HepG2 (cell line): ENCODE measurements around the gene SLC41A3. TPM values are rescaled to one million over a fixed set of nuclear protein-coding genes. Genes with fewer than 3 reads are reported as not detected.
A peak's percentile ranks its signal among the peaks of the same experiment; 100 is the strongest.

Source experiments
- BHLHE40 ChIP-seq: IDR thresholded peaks from 2 replicates; pipeline ENCODE4 v1.6.1; 2011; ENCODE audit warnings: low read length, improper control_type of control experiment
- ELF3 ChIP-seq: IDR thresholded peaks from 2 replicates; pipeline ENCODE4 v1.6.1; 2016; ENCODE audit warnings: missing genetic modification reagents, missing compliant biosample characterization
- HDAC6 ChIP-seq: fragments of 200-600 bp; sonication (generic); IDR thresholded peaks from 2 replicates; pipeline ENCODE4 v1.7.0; 2017; ENCODE audit warnings: mild to moderate bottlenecking, antibody characterized with exemption, low read length, low read depth
- HMGXB4 ChIP-seq, 2 experiments: sonication (generic) in 1 of 2; formaldehyde crosslinking in 1 of 2; IDR thresholded peaks; 2 replicates each; pipeline versions ENCODE4 v1.4.0 to v1.6.1; 2018 to 2020; ENCODE audit warnings: missing genetic modification reagents in 2 of 2, borderline replicate concordance in 1 of 2, low read depth in 1 of 2, mild to moderate bottlenecking in 1 of 2, missing biosample characterization in 1 of 2
- MED1 ChIP-seq: sonication (generic); formaldehyde crosslinking; IDR thresholded peaks from 2 replicates; pipeline ENCODE4 v1.4.0; 2020; ENCODE audit warnings: missing genetic modification reagents
- MED13 ChIP-seq: sonication (generic); formaldehyde crosslinking; IDR thresholded peaks from 2 replicates; pipeline ENCODE4 v1.5.0; 2020; ENCODE audit warnings: missing genetic modification reagents
- MIXL1 ChIP-seq: IDR thresholded peaks from 2 replicates; pipeline ENCODE4 v1.6.1; 2016
- NFYC ChIP-seq: IDR thresholded peaks from 2 replicates; pipeline ENCODE4 v1.6.1; 2016; ENCODE audit warnings: missing genetic modification reagents, missing compliant biosample characterization
- NR3C1 ChIP-seq: sonication (generic); formaldehyde crosslinking; IDR thresholded peaks from 2 replicates; pipeline ENCODE4 v1.4.0; 2020; ENCODE audit warnings: missing genetic modification reagents
- RAD21 ChIP-seq: fragments of 450-650 bp; formaldehyde crosslinking; IDR thresholded peaks from 2 replicates; pipeline ENCODE4 v1.5.0; 2020; ENCODE audit warnings: mild to moderate bottlenecking
- RELA ChIP-seq: sonication (generic); formaldehyde crosslinking; IDR thresholded peaks from 2 replicates; pipeline ENCODE4 v1.4.0; 2020; ENCODE audit warnings: missing genetic modification reagents
- SAP130 ChIP-seq: IDR thresholded peaks from 2 replicates; pipeline ENCODE4 v1.6.1; 2016; ENCODE audit warnings: low read depth
- THAP9 ChIP-seq: sonication (generic); formaldehyde crosslinking; IDR thresholded peaks from 2 replicates; pipeline ENCODE4; 2020; ENCODE audit warnings: missing genetic modification reagents, mild to moderate bottlenecking, borderline replicate concordance
- ZBTB38 ChIP-seq: sonication (generic); formaldehyde crosslinking; IDR thresholded peaks from 2 replicates; pipeline ENCODE4 v1.5.1; 2020; ENCODE audit warnings: mild to moderate bottlenecking, missing genetic modification reagents
- ZFX ChIP-seq: sonication (generic); formaldehyde crosslinking; IDR thresholded peaks from 2 replicates; pipeline ENCODE4 v1.4.0; 2020; ENCODE audit warnings: mild to moderate bottlenecking, low read depth, missing genetic modification reagents, moderate library complexity
- ZNF232 ChIP-seq: sonication (generic); formaldehyde crosslinking; IDR thresholded peaks from 2 replicates; pipeline ENCODE4 v1.4.0; 2020; ENCODE audit warnings: missing genetic modification reagents, borderline replicate concordance
- ZNF263 ChIP-seq: sonication (generic); formaldehyde crosslinking; IDR thresholded peaks from 2 replicates; pipeline ENCODE4 v1.4.0; 2020; ENCODE audit warnings: missing genetic modification reagents
- ZNF343 ChIP-seq: sonication (generic); formaldehyde crosslinking; IDR thresholded peaks from 2 replicates; pipeline ENCODE4 v1.4.0; 2020; ENCODE audit warnings: mild to moderate bottlenecking, missing genetic modification reagents
- ZNF382 ChIP-seq: sonication (generic); formaldehyde crosslinking; IDR thresholded peaks from 2 replicates; pipeline ENCODE4 v1.5.0; 2020; ENCODE audit warnings: missing genetic modification reagents, mild to moderate bottlenecking, borderline replicate concordance
- ZNF431 ChIP-seq: sonication (generic); formaldehyde crosslinking; IDR thresholded peaks from 2 replicates; pipeline ENCODE4 v1.9.0; 2022; ENCODE audit warnings: missing genetic modification reagents, low read depth, mild to moderate bottlenecking, borderline replicate concordance
- ZNF678 ChIP-seq: sonication (generic); formaldehyde crosslinking; IDR thresholded peaks from 2 replicates; pipeline ENCODE4 v1.4.0; 2020; ENCODE audit warnings: mild to moderate bottlenecking, missing genetic modification reagents
- polyA plus RNA-seq, 8 experiments: library from polyadenylated mRNA; depleted of rRNA in 3 of 8; stranded (reverse) in 7 of 8; unstranded in 1 of 8; fragments of >200 nt; fragmentation: Illumina TruSeq in 4 of 8; extraction: Trizol in 4 of 8; gene quantifications; 2 replicates each; pipeline versions ENCODE4 v1.2.1 to v1.2.3, GENCODE V29; 2011 to 2016; ENCODE audit warnings: low read depth in 4 of 8, missing spikeins in 1 of 8, mixed read lengths in 1 of 8; ENCODE audit not compliant: insufficient read depth in 1 of 8
- total RNA-seq, 5 experiments: library from RNA; depleted of rRNA; stranded (reverse); fragments of >200 nt; fragmentation: Illumina TruSeq; extraction: Trizol; gene quantifications; 2 replicates each; pipeline ENCODE4 v1.2.3, GENCODE V29; 2016; ENCODE audit warnings: low read depth in 1 of 5
- TF ChIP-seq, protein P1 (sequence below): IDR thresholded peaks from 2 replicates; pipeline ENCODE4 v1.6.1; 2016; ENCODE audit warnings: missing genetic modification reagents, missing compliant biosample characterization
- TF ChIP-seq, protein P2 (sequence below): sonication (generic); formaldehyde crosslinking; IDR thresholded peaks from 2 replicates; pipeline ENCODE4 v1.8.1; 2022; ENCODE audit warnings: mild to moderate bottlenecking, missing genetic modification reagents

Gene SLC41A3
- total and polyA plus RNA-seq, 2 of the 13 experiments (the other 11 are each of a cell fraction or from before 2014, with no cell fraction given), result 26.0 to 71.1 TPM

- TF ChIP-seq ZNF431 (no peak), ZNF343 (no peak), NFYC (no peak), HMGXB4 (CRISPR knock-in tag; IDR thresholded peaks at IDR 0.05; ENCODE audit: borderline replicate concordance in 1 of 2, low read depth in 1 of 2) (0 out of 4 replicates have a peak, but pooled peaks of 1 of the 2 experiments have one; percentile 32), SAP130 (CRISPR knock-in tag) (peak; percentile 41; the same call in 1 of the 2 replicates), THAP9 (CRISPR knock-in tag) (no peak), ELF3 (no peak), MED13 (no peak), MIXL1 (CRISPR knock-in tag) (no peak), RAD21 (CRISPR knock-in tag) (peak; percentile 33; the same call in 1 of the 2 replicates), BHLHE40 (peak; percentile 75), ZFX (CRISPR knock-in tag) (peak; percentile 41), ZNF382 (no peak), ZNF232 (CRISPR knock-in tag) (no peak), ZBTB38 (CRISPR knock-in tag) (peak; percentile 29; the same call in 1 of the 2 replicates), ZNF263 (CRISPR knock-in tag) (no peak), NR3C1 (no peak), HDAC6 (no peak), ZNF678 (CRISPR knock-in tag) (no peak), MED1 (no peak), RELA (CRISPR knock-in tag) (no peak)
- TF ChIP-seq, protein P1, sequence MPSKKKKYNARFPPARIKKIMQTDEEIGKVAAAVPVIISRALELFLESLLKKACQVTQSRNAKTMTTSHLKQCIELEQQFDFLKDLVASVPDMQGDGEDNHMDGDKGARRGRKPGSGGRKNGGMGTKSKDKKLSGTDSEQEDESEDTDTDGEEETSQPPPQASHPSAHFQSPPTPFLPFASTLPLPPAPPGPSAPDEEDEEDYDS (CRISPR knock-in tag), result no peak
- TF ChIP-seq, protein P2, sequence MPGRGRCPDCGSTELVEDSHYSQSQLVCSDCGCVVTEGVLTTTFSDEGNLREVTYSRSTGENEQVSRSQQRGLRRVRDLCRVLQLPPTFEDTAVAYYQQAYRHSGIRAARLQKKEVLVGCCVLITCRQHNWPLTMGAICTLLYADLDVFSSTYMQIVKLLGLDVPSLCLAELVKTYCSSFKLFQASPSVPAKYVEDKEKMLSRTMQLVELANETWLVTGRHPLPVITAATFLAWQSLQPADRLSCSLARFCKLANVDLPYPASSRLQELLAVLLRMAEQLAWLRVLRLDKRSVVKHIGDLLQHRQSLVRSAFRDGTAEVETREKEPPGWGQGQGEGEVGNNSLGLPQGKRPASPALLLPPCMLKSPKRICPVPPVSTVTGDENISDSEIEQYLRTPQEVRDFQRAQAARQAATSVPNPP (CRISPR knock-in tag), result no peak
Measured at GRCh38 chr3:126081618-126082361, 2.1 kb downstream of the SLC41A3 start (continued).
